Keratinocyte (primary cell): ENCODE results near the gene OTOS. TPM values are rescaled to one million over a fixed set of nuclear protein-coding genes. Genes with fewer than 3 reads are reported as not detected.

Experiments used
- DNase-seq: peaks from one replicate; pipeline ENCODE4 v3.0.0-alpha.2; 2011; ENCODE audit warnings: low read depth, missing footprints, low spot score
- FAIRE-seq: peaks from 2 replicates; lab custom pipeline; 2011; peaks lifted over from hg19 to GRCh38; lab: Jason Lieb, UNC
- H2AFZ ChIP-seq: 2 replicates; pipeline ENCODE4 v1.6.0; 2012; ENCODE audit warnings: low read length, control low read depth, inconsistent platforms; ENCODE audit not compliant: control insufficient read depth
- H3K27ac ChIP-seq: 2 replicates; pipeline ENCODE4 v1.5.1; 2011; ENCODE audit warnings: low read length; ENCODE audit not compliant: control insufficient read depth, insufficient read depth
- H3K27me3 ChIP-seq: 3 replicates; pipeline ENCODE4 v1.6.0; 2011; ENCODE audit warnings: low read length; ENCODE audit not compliant: control insufficient read depth, insufficient read depth; ENCODE audit errors: extremely low read depth
- H3K36me3 ChIP-seq, 2 experiments: 2 replicates in 1 of 2; 3 replicates in 1 of 2; pipeline ENCODE4 v1.5.1; 2011; ENCODE audit warnings: low read length in 2 of 2, mild to moderate bottlenecking in 1 of 2; ENCODE audit not compliant: control insufficient read depth in 2 of 2, insufficient read depth in 2 of 2; ENCODE audit errors: extremely low read depth in 1 of 2
- H3K4me1 ChIP-seq: 3 replicates; pipeline ENCODE4 v1.5.1; 2011; ENCODE audit warnings: low read length; ENCODE audit not compliant: control insufficient read depth, insufficient read depth; ENCODE audit errors: extremely low read depth
- H3K4me2 ChIP-seq: 3 replicates; pipeline ENCODE4 v1.6.0; 2011; ENCODE audit warnings: low read depth, low read length; ENCODE audit not compliant: control insufficient read depth, insufficient read depth; ENCODE audit errors: extremely low read depth
- H3K4me3 ChIP-seq, 3 experiments: fragments of 200-600 bp in 1 of 3; sonication (generic) in 1 of 3; 2 replicates in 2 of 3; 3 replicates in 1 of 3; pipeline ENCODE4 v1.5.1; 2011 to 2016; ENCODE audit warnings: low read length in 3 of 3, mild to moderate bottlenecking in 3 of 3, control low read depth in 2 of 3, inconsistent platforms in 1 of 3, low read depth in 1 of 3, mixed read lengths in 1 of 3, mixed run types in 1 of 3, moderate library complexity in 1 of 3; ENCODE audit not compliant: control insufficient read depth in 2 of 3, insufficient read depth in 2 of 3; ENCODE audit errors: extremely low read depth in 1 of 3
- H3K79me2 ChIP-seq: 2 replicates; pipeline ENCODE4 v1.6.0; 2012; ENCODE audit warnings: low read length; ENCODE audit not compliant: control insufficient read depth, insufficient read depth
- H3K9ac ChIP-seq: 3 replicates; pipeline ENCODE4 v1.6.0; 2011; ENCODE audit warnings: low read length; ENCODE audit not compliant: control insufficient read depth, insufficient read depth; ENCODE audit errors: extremely low read depth
- H3K9me1 ChIP-seq: 3 replicates; pipeline ENCODE4 v1.6.0; 2011; ENCODE audit warnings: low read length; ENCODE audit not compliant: control insufficient read depth, insufficient read depth; ENCODE audit errors: extremely low read depth
- H3K9me3 ChIP-seq: 2 replicates; pipeline ENCODE4 v1.5.1; 2012; ENCODE audit warnings: low read depth, low read length; ENCODE audit not compliant: control insufficient read depth
- H4K20me1 ChIP-seq: 3 replicates; pipeline ENCODE4 v1.6.0; 2011; ENCODE audit warnings: low read length; ENCODE audit not compliant: control insufficient read depth, insufficient read depth; ENCODE audit errors: extremely low read depth
- CTCF ChIP-seq, 3 experiments: IDR thresholded peaks in 1 of 3; conservative IDR thresholded peaks in 1 of 3; optimal IDR thresholded peaks in 1 of 3; 2 replicates in 2 of 3; 3 replicates in 1 of 3; pipeline versions ENCODE3 to v1.5.1; 2011; ENCODE audit warnings: low read length in 3 of 3, mild to moderate bottlenecking in 3 of 3, moderate library complexity in 2 of 3, control low read depth in 1 of 3, inconsistent platforms in 1 of 3; ENCODE audit not compliant: insufficient read depth in 2 of 3; ENCODE audit errors: extremely low read depth in 1 of 3
- EZH2 ChIP-seq: IDR thresholded peaks from one replicate; pipeline ENCODE4 v1.6.1; 2012; ENCODE audit warnings: inconsistent platforms, mild to moderate bottlenecking, low read length, moderate library complexity
- dilution Hi-C: fragments of 300-500 bp; cut with MboI; formaldehyde crosslinking; loops from one replicate; pipeline ENCODE4 v1.7.0; 2020; ENCODE audit warnings: low sequenced_read_pairs; ENCODE audit not compliant: extremely low pct_ligation_motif_present
- polyA plus RNA-seq, 5 experiments: library from polyadenylated mRNA; depleted of rRNA in 3 of 5; stranded (reverse) in 3 of 5; stranded (forward) in 1 of 5; unstranded in 1 of 5; fragments of >200 nt; gene quantifications; 1 replicate in 1 of 5; 2 replicates in 3 of 5; 3 replicates in 1 of 5; pipeline versions ENCODE4 v1.2.1 to v1.2.3, GENCODE V29; 2011 to 2012; ENCODE audit warnings: missing spikeins in 2 of 5, low read depth in 1 of 5, low replicate concordance in 1 of 5

Gene OTOS
- polyA plus RNA-seq, 1 donor (not counting 4 experiments of a cell fraction or from before 2014, with no cell fraction given): not detected

DNA sequence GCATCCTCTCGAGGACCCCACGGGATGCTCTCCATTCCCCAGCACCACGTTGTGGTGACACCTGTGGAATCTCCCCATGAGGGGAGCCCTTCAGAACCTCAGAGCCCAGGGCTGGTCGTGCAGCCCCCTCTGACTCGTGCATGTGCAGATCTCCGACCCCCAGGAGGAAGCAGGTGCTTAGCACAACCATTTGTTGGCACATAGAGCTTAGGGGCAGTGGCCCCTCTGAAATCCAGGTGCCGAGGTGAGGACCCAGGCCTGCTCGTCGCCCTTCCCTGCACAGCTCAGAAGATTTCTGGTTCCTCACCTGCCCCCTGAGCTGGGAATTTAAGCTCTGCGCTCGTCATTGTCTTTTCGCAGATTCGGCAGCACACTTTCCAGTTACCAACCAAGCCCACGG is 1.3 kb upstream of the OTOS start:
- no peaks in the 10 kb centered on the region for H3K79me2 ChIP-seq
- no peak overlapping the region for H3K27ac ChIP-seq
- H3K9ac ChIP-seq: no peak overlapping the region
- no peaks in the 10 kb centered on the region for H4K20me1 ChIP-seq
- no peaks in the 10 kb centered on the region for H3K36me3 ChIP-seq
- dilution Hi-C loops: no loop called here
- DNase-seq (no peak), FAIRE-seq (no peak)
- H3K4me2 ChIP-seq: no peak overlapping the region
- TF ChIP-seq EZH2: no peak
- no peak for TF ChIP-seq CTCF (optimal IDR thresholded peaks at IDR 0.05 in 1 of 3, IDR thresholded peaks at IDR 0.05 in 1 of 3, conservative IDR thresholded peaks at IDR 0.05 in 1 of 3; ENCODE audit: extremely low read depth in 1 of 3, insufficient read depth in 2 of 3, low read length in 3 of 3)
- peaks cover 10% of the 10 kb centered on the region for H3K4me1 ChIP-seq
- H2AFZ ChIP-seq: no peak overlapping the region
- H3K9me1 ChIP-seq: no peaks in the 10 kb centered on the region
- no peak overlapping the region for H3K4me3 ChIP-seq
- H3K9me3 ChIP-seq: no peaks in the 10 kb centered on the region
- H3K27me3 ChIP-seq: no peaks in the 10 kb centered on the region

DNA sequence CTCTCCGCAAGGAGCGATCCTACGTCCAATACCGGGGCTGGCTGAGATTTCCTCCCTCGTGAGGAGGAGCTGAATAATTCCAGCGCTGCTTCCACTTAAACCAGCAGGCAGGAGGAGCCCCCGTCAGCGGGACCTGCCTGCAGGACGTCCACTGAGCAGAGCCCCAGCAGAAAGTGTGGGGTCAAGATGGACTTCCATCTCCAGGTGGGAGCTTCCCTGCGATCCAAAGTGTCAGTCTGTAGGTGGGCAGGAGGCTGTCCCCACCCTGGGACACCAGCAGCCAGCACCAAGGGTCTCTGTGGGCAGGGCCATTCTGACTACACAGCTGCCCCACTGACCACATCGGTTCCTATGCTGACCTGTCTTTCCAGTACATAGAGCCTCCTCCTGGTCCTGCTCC is 462 bp upstream of the OTOS start:
- H3K4me1 ChIP-seq: peaks cover 13% of the 10 kb centered on the region
- no peaks in the 10 kb centered on the region for H4K20me1 ChIP-seq
- no peaks in the 10 kb centered on the region for H3K9me1 ChIP-seq
- no peak overlapping the region for H3K4me3 ChIP-seq
- H3K9me3 ChIP-seq: no peaks in the 10 kb centered on the region
- dilution Hi-C loops: no loop called here
- no peak overlapping the region for H2AFZ ChIP-seq
- H3K27ac ChIP-seq: no peak overlapping the region
- no peak for DNase-seq
- H3K27me3 ChIP-seq: no peaks in the 10 kb centered on the region
- no peaks in the 10 kb centered on the region for H3K36me3 ChIP-seq
- H3K9ac ChIP-seq: no peak overlapping the region
- H3K79me2 ChIP-seq: peaks cover 1% of the 10 kb centered on the region
- no peak for FAIRE-seq
- no peak overlapping the region for H3K4me2 ChIP-seq
- no peak for TF ChIP-seq EZH2
- TF ChIP-seq CTCF (optimal IDR thresholded peaks at IDR 0.05 in 1 of 3, IDR thresholded peaks at IDR 0.05 in 1 of 3, conservative IDR thresholded peaks at IDR 0.05 in 1 of 3; ENCODE audit: extremely low read depth in 1 of 3, insufficient read depth in 2 of 3, low read length in 3 of 3): no peak
